NCI-H1930 (cell line): Measurements from ENCODE around the gene LCE4A.
"Not testable (repeated sequence)": the region's sequence is repeated elsewhere in the genome, so short reads cannot be mapped to it uniquely, and the experiment has no call there.

Experiments used
- DNase-seq, 2 experiments: peaks; one replicate each; lab custom pipeline; 2025; lab: John Stamatoyannopoulos, UW

The LCE4A gene

GRCh38 chr1:152707860-152708259 is at the start of gene LCE4A:
TSS of gene LCE4A (plus strand) at chr1:152708160. CDS start at chr1:152709076, 916 bp downstream.
- DNase-seq = no peak

- DNase-seq = no peak
Observed at GRCh38 chr1:152658649-152659048, 49.3 kb upstream of the LCE4A start.

- DNase-seq = no peak
Observed at GRCh38 chr1:152663098-152663497, 44.9 kb upstream of the LCE4A start, which contains the start of gene LCE2D. TSS of gene LCE2D (plus strand) at chr1:152663380. CDS start at chr1:152664106, 726 bp downstream.

- not testable (repeated sequence) for DNase-seq
Observed at GRCh38 chr1:152666171-152666570, 41.8 kb upstream of the LCE4A start.

- no peak for DNase-seq
Observed at GRCh38 chr1:152667648-152668047, 40.3 kb upstream of the LCE4A start.

- DNase-seq = no peak
Observed at GRCh38 chr1:152673016-152673415, 34.9 kb upstream of the LCE4A start.

GRCh38 chr1:152674983-152675382 is 33.0 kb upstream of the LCE4A start, which contains the start of gene LCE2C:
TSS of gene LCE2C (plus strand) at chr1:152675279. CDS start at chr1:152676016, 737 bp downstream.
- DNase-seq = not testable (repeated sequence)

- DNase-seq = no peak
Observed at GRCh38 chr1:152679459-152679858, 28.5 kb upstream of the LCE4A start.

GRCh38 chr1:152681616-152682015 is 26.3 kb upstream of the LCE4A start:
- no peak for DNase-seq

- DNase-seq = no peak
Observed at GRCh38 chr1:152683846-152684245, 24.1 kb upstream of the LCE4A start.

- not testable (repeated sequence) for DNase-seq
Observed at GRCh38 chr1:152685823-152686222, 22.1 kb upstream of the LCE4A start, which contains the start of gene LCE2B. TSS of gene LCE2B (plus strand) at chr1:152686123. CDS start at chr1:152686844, 721 bp downstream.

- DNase-seq = no peak
Observed at GRCh38 chr1:152697701-152698600, 10.0 kb upstream of the LCE4A start, which contains the start of gene LCE2A. TSS of gene LCE2A (plus strand) at chr1:152698345. CDS start at chr1:152698902, 557 bp downstream.

GRCh38 chr1:152699746-152700145 is 8.2 kb upstream of the LCE4A start:
- DNase-seq = no peak

- no peak for DNase-seq
Observed at GRCh38 chr1:152718238-152718637, 10.3 kb downstream of the LCE4A start.

- DNase-seq = no peak
Observed at GRCh38 chr1:152725261-152725660, 17.3 kb downstream of the LCE4A start.

GRCh38 chr1:152728986-152729385 is 21.0 kb downstream of the LCE4A start:
- no peak for DNase-seq

- no peak for DNase-seq
Observed at GRCh38 chr1:152735648-152736047, 27.7 kb downstream of the LCE4A start.

- no peak for DNase-seq
Observed at GRCh38 chr1:152737997-152738396, 30.0 kb downstream of the LCE4A start.

- no peak for DNase-seq
Observed at GRCh38 chr1:152739841-152740240, 31.9 kb downstream of the LCE4A start.

GRCh38 chr1:152741656-152742055 is 33.7 kb downstream of the LCE4A start:
- no peak for DNase-seq

GRCh38 chr1:152743371-152744145 is 35.6 kb downstream of the LCE4A start:
- no peak for DNase-seq

- DNase-seq = no peak
Observed at GRCh38 chr1:152745289-152745704, 37.3 kb downstream of the LCE4A start.
